ENCODE measurements around the gene SDHA.

GRCh38 chr5:180286-180918, 37.7 kb upstream of the SDHA start:
- TF ChIP-seq EZH2 (IDR thresholded peaks at IDR 0.05; ENCODE audit: borderline replicate concordance, insufficient read depth, low read length, poor library complexity, severe bottlenecking) (no peak), CTCF (IDR thresholded peaks at IDR 0.05; ENCODE audit: poor library complexity, severe bottlenecking) (no peak), TAF1 (IDR thresholded peaks at IDR 0.05; ENCODE audit: low read depth) (no peak), EP300 (conservative IDR thresholded peaks at IDR 0.05; ENCODE audit: poor library complexity, severe bottlenecking) (no peak)
- TF ChIP-seq, protein P1, sequence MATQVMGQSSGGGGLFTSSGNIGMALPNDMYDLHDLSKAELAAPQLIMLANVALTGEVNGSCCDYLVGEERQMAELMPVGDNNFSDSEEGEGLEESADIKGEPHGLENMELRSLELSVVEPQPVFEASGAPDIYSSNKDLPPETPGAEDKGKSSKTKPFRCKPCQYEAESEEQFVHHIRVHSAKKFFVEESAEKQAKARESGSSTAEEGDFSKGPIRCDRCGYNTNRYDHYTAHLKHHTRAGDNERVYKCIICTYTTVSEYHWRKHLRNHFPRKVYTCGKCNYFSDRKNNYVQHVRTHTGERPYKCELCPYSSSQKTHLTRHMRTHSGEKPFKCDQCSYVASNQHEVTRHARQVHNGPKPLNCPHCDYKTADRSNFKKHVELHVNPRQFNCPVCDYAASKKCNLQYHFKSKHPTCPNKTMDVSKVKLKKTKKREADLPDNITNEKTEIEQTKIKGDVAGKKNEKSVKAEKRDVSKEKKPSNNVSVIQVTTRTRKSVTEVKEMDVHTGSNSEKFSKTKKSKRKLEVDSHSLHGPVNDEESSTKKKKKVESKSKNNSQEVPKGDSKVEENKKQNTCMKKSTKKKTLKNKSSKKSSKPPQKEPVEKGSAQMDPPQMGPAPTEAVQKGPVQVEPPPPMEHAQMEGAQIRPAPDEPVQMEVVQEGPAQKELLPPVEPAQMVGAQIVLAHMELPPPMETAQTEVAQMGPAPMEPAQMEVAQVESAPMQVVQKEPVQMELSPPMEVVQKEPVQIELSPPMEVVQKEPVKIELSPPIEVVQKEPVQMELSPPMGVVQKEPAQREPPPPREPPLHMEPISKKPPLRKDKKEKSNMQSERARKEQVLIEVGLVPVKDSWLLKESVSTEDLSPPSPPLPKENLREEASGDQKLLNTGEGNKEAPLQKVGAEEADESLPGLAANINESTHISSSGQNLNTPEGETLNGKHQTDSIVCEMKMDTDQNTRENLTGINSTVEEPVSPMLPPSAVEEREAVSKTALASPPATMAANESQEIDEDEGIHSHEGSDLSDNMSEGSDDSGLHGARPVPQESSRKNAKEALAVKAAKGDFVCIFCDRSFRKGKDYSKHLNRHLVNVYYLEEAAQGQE (IDR thresholded peaks at IDR 0.05; ENCODE audit: borderline replicate concordance): no peak

All from neural cell (in vitro differentiated cells).